KBM-7 (cell line): ENCODE results near the gene PCNX3.
"Not testable (repeated sequence)": the region's sequence is repeated elsewhere in the genome, so short reads cannot be mapped to it uniquely, and the experiment has no call there.

ENCODE experiments used
- DNase-seq: peaks from one replicate; pipeline ENCODE4 v3.0.0-alpha.2; 2015
- in situ Hi-C: fragments of 300-500 bp; cut with MboI; formaldehyde crosslinking; loops from 2 replicates; pipeline ENCODE4 v1.14.3; 2020; ENCODE audit warnings: low sequenced_read_pairs, low pct_unique_long_range_greater_than_20kb, mixed read lengths

Gene PCNX3

GRCh38 chr11:65649656-65650546, 34.3 kb downstream of the PCNX3 start:
- DNase-seq: no peak
- in situ Hi-C loops: no loop called here

- no peak for DNase-seq
- in situ Hi-C loops: no loop called here
Measured at GRCh38 chr11:65650547-65651338, 35.2 kb downstream of the PCNX3 start.

GRCh38 chr11:65651339-65651588, 35.7 kb downstream of the PCNX3 start:
- in situ Hi-C loops: no loop called here
- DNase-seq: no peak

GRCh38 chr11:65651589-65652510, 36.3 kb downstream of the PCNX3 start:
- in situ Hi-C loops: no loop called here
- DNase-seq: no peak

GRCh38 chr11:65652511-65653228, 37.1 kb downstream of the PCNX3 start:
- in situ Hi-C loops: no loop called here
- peak; percentile 93 for DNase-seq

- in situ Hi-C loops: no loop called here
- no peak for DNase-seq
Measured at GRCh38 chr11:65653229-65654225, 38.0 kb downstream of the PCNX3 start.

- no peak for DNase-seq
- in situ Hi-C loops: no loop called here
Measured at GRCh38 chr11:65654375-65655349, 39.1 kb downstream of the PCNX3 start.

GRCh38 chr11:65655570-65656332, 40.2 kb downstream of the PCNX3 start:
- in situ Hi-C loops: no loop called here
- DNase-seq: no peak

GRCh38 chr11:65657426-65657825, 41.9 kb downstream of the PCNX3 start:
- no peak for DNase-seq
- in situ Hi-C loops: no loop called here

GRCh38 chr11:65658174-65659021, 42.8 kb downstream of the PCNX3 start:
- DNase-seq: no peak
- in situ Hi-C loops: no loop called here

- in situ Hi-C loops: no loop called here
- no peak for DNase-seq
Measured at GRCh38 chr11:65660038-65660437, 44.5 kb downstream of the PCNX3 start.

GRCh38 chr11:65660908-65661307, 45.3 kb downstream of the PCNX3 start:
- DNase-seq, in situ Hi-C loops: not testable (repeated sequence)

- in situ Hi-C loops: no loop called here
- no peak for DNase-seq
Measured at GRCh38 chr11:65661599-65662246, 46.1 kb downstream of the PCNX3 start.

- in situ Hi-C loops: no loop called here
- DNase-seq: no peak
Measured at GRCh38 chr11:65662247-65662798, 46.7 kb downstream of the PCNX3 start.
